ENCODE measurements around the gene TRMT2B.

DNA sequence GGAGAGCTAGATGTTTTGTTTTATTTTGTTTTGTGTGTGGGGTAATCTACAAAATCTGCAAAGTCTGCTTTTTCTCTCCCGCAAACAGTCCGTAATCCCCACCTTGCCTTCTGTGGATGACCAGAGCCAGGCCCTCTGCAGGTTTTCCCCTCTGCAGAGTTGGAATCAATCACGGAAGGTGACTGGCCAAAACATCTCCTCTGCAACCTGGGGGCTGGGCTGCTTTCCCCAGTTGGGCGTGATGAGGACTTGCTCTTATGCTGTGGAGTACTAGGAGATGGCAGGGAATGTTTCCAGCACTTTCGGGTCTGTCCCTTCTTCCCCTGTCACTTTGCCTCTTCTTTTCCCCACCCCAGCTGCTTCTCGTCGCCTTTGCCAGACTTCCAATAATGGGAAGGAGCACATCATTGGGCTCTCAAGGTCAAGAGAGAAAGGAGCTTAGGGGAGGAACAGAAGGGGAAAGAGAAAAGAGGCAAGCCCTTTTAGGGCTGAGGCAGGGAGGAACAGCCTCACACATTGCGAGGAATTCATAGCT lies 27.9 kb upstream of the TRMT2B start:
- no peak for TF ChIP-seq MAFK (conservative IDR thresholded peaks at IDR 0.05 in 1 of 2, IDR thresholded peaks at IDR 0.05 in 1 of 2; ENCODE audit: low read length in 2 of 2)
- no peak for TF ChIP-seq KLF15 (CRISPR knock-in tag; IDR thresholded peaks at IDR 0.05; ENCODE audit: borderline replicate concordance)
